ENCODE measurements around the gene IER2. TPM values are rescaled to one million over a fixed set of nuclear protein-coding genes. Genes with fewer than 3 reads are reported as not detected.

Gene IER2
- 16.4 and 23.8 TPM in 2 replicates for total RNA-seq

GRCh38 chr19:13150187-13150930 is at the start of gene IER2, which contains the start of gene STX10:
IER2 (plus strand) TSS chr19:13150411; CDS start chr19:13153187, 2,776 bp downstream.
STX10 (minus strand) TSS chr19:13150375; CDS start chr19:13150173, 202 bp downstream.

GRCh38 chr19:13102666-13103580 is 47.3 kb upstream of the IER2 start, which contains the start of gene LYL1:
LYL1 (minus strand) TSS chr19:13102858; CDS start chr19:13101171, 1,687 bp downstream.

GRCh38 chr19:13116282-13117175 is 33.7 kb upstream of the IER2 start, which contains the start of gene TRMT1:
TRMT1 (minus strand) TSS chr19:13116740; CDS start chr19:13116399, 341 bp downstream.

GRCh38 chr19:13117772-13118423 is 32.3 kb upstream of the IER2 start, which contains the start of gene NACC1:
NACC1 (plus strand) TSS chr19:13118264; CDS start chr19:13135208, 16,944 bp downstream.

Other genes with a start within 250 kb of the IER2 start
- gene SYCE2, start 231.1 kb upstream of the IER2 start, total RNA-seq = 0.44 and 0.49 TPM in 2 replicates
- 44.8 and 67.8 TPM in 2 replicates for gene FARSA, start 216.7 kb upstream of the IER2 start, total RNA-seq
- gene CALR, start 211.8 kb upstream of the IER2 start, total RNA-seq = 1,348 and 1,646 TPM in 2 replicates
- 51.8 and 102 TPM in 2 replicates for gene RAD23A, start 204.5 kb upstream of the IER2 start, total RNA-seq
- 20.0 and 20.4 TPM in 2 replicates for gene GADD45GIP1, start 193.2 kb upstream of the IER2 start, total RNA-seq
- gene DAND5, start 180.8 kb upstream of the IER2 start, total RNA-seq = under 0.01 and 0.06 TPM in 2 replicates
- 2.1 and 13.0 TPM in 2 replicates for gene NFIX, start 154.9 kb upstream of the IER2 start, total RNA-seq
- 23.5 and 32.2 TPM in 2 replicates for gene LYL1, start 47.6 kb upstream of the IER2 start, total RNA-seq
- 22.3 and 40.7 TPM in 2 replicates for gene TRMT1, start 33.7 kb upstream of the IER2 start, total RNA-seq
- gene NACC1, start 32.1 kb upstream of the IER2 start, total RNA-seq = 39.0 and 57.4 TPM in 2 replicates
- gene STX10, start within 50 bp of the IER2 start, total RNA-seq = 51.8 and 72.5 TPM in 2 replicates

Measured in bladder microvascular endothelial cell (primary cell).